ENCODE results near the gene FOXK1. TPM values are rescaled to one million over a fixed set of nuclear protein-coding genes. Genes with fewer than 3 reads are reported as not detected.

FOXK1 gene
- total and polyA plus RNA-seq, 2 experiments from 2014 or later: 2.3 to 12.7 TPM

GRCh38 chr7:4737300-4737699, 55.2 kb downstream of the FOXK1 start:
- ATAC-seq (no peak), DNase-seq (ENCODE audit: low spot score) (no peak)
- no peak overlapping the region for H2AFZ ChIP-seq
- Mint-ChIP-seq H3K9me3 (no peaks in the 10 kb centered on the region), H3K36me3 (ENCODE audit: low read depth) (peaks cover 10% of the 10 kb centered on the region), H3K27ac (no peak overlapping the region), H3K27me3 (ENCODE audit: insufficient read depth, low read depth, poor library complexity) (peaks cover 15% of the 10 kb centered on the region), H3K4me1 (peaks cover 16% of the 10 kb centered on the region), H3K4me3 (no peak overlapping the region)
- H3K36me3 ChIP-seq (ENCODE audit: insufficient read depth): no peaks in the 10 kb centered on the region
- H3K4me1 ChIP-seq (ENCODE audit: insufficient read depth): peaks cover 11% of the 10 kb centered on the region; the same call in 1 of the 2 replicates
- no peak overlapping the region for H3K4me2 ChIP-seq
- no peaks in the 10 kb centered on the region for H3K27me3 ChIP-seq (ENCODE audit: insufficient read depth)
- no peak for TF ChIP-seq EZH2phosphoT487 (IDR thresholded peaks at IDR 0.05; ENCODE audit: unreplicated experiment)
- no peak for TF ChIP-seq STAT1 (IDR thresholded peaks at IDR 0.05; ENCODE audit: unreplicated experiment)
- TF ChIP-seq CTCF (conservative IDR thresholded peaks at IDR 0.05; ENCODE audit: low read depth in 2 of 2): no peak
- H3K27ac ChIP-seq (ENCODE audit: low read depth): no peak overlapping the region
- H3K4me3 ChIP-seq: no peak overlapping the region
- no peaks in the 10 kb centered on the region for H3K9me2 ChIP-seq (ENCODE audit: insufficient read depth)
- no peaks in the 10 kb centered on the region; the same call in 1 of the 2 replicates for H3K79me2 ChIP-seq (replicated peaks; ENCODE audit: insufficient read depth)
- peaks cover 29% of the 10 kb centered on the region; the same call in 1 of the 2 replicates for H4K20me1 ChIP-seq (replicated peaks; ENCODE audit: insufficient read depth)
- H3F3A ChIP-seq (replicated peaks; ENCODE audit: low read depth): no peaks in the 10 kb centered on the region; the same call in 1 of the 2 replicates

- peak; percentile 79 for ATAC-seq
- Histone ChIP-seq H3K27me3 (ENCODE audit: insufficient read depth) (peaks cover 16% of the 10 kb centered on the region), H2AFZ (no peak overlapping the region), H3K9me2 (ENCODE audit: insufficient read depth) (no peaks in the 10 kb centered on the region), H3F3A (replicated peaks; ENCODE audit: low read depth) (no peaks in the 10 kb centered on the region; the same call in 1 of the 2 replicates), H3K36me3 (ENCODE audit: insufficient read depth) (no peaks in the 10 kb centered on the region), H3K4me2 (peak overlapping the region; percentile 49), H3K79me2 (replicated peaks; ENCODE audit: insufficient read depth) (no peaks in the 10 kb centered on the region; the same call in 1 of the 2 replicates), H3K4me3 (no peak overlapping the region), H3K4me1 (ENCODE audit: insufficient read depth) (peaks cover 14% of the 10 kb centered on the region), H3K27ac (ENCODE audit: low read depth) (0 out of 2 replicates have a peak overlapping the region, but pooled peaks have one; percentile 42), H4K20me1 (replicated peaks; ENCODE audit: insufficient read depth) (peaks cover 34% of the 10 kb centered on the region)
- Mint-ChIP-seq H3K9me3 (no peaks in the 10 kb centered on the region), H3K4me3 (no peak overlapping the region), H3K27ac (peak overlapping the region; percentile 74), H3K4me1 (peaks cover 22% of the 10 kb centered on the region), H3K27me3 (ENCODE audit: insufficient read depth, low read depth, poor library complexity) (peaks cover 26% of the 10 kb centered on the region), H3K36me3 (ENCODE audit: low read depth) (peaks cover 18% of the 10 kb centered on the region)
- peak; percentile 59 for DNase-seq (ENCODE audit: low spot score)
- no peak for TF ChIP-seq EZH2 (IDR thresholded peaks at IDR 0.05; ENCODE audit: low read depth, unreplicated experiment)
- no peak for TF ChIP-seq JUNB (IDR thresholded peaks at IDR 0.05; ENCODE audit: unreplicated experiment)
- no peak for TF ChIP-seq STAT1 (IDR thresholded peaks at IDR 0.05; ENCODE audit: unreplicated experiment)
- no peak for TF ChIP-seq REST (IDR thresholded peaks at IDR 0.05; ENCODE audit: unreplicated experiment)
- no peak for TF ChIP-seq ZNF331 (CRISPR knock-in tag; IDR thresholded peaks at IDR 0.05; ENCODE audit: low read depth)
- TF ChIP-seq ZNF462 (CRISPR knock-in tag; IDR thresholded peaks at IDR 0.05): no peak
These were observed 56.8 kb downstream of the FOXK1 start for GRCh38 chr7:4738711-4739527.
